Naive thymus-derived CD8-positive, alpha-beta T cell (primary cell): ENCODE data around the gene DOCK3. TPM values are rescaled to one million over a fixed set of nuclear protein-coding genes. Genes with fewer than 3 reads are reported as not detected.
"Not testable (repeated sequence)": the region's sequence is repeated elsewhere in the genome, so short reads cannot be mapped to it uniquely, and the experiment has no call there.

Experiments used
- ATAC-seq, 2 donors: fragments of 150-1000 bp; cut with Tn5 transposase in 1 of 2; sonication (Bioruptor Pico), chemical (Tn5 transposase) in 1 of 2; 1 replicate in 1 of 2; 2 replicates in 1 of 2; pipeline ENCODE4 v1.10.0; 2021; ENCODE audit warnings: mild to moderate bottlenecking in 2 of 2, moderate library complexity in 2 of 2
- POLR2A ChIA-PET: fragments of 350-600 bp; sonication (Branson Sonifier 250); formaldehyde crosslinking; loops from one replicate; lab custom pipeline; 2021; ENCODE audit warnings: antibody characterized with exemption; lab: Charles Lee
- DNase-seq, 10 donors: peaks; one replicate each; pipeline versions ENCODE4 v3.0.0 to v3.0.0-alpha.2; 2020 to 2022
- H3K27ac Mint-ChIP-seq, 10 donors: one replicate each; pipeline ENCODE4 v1.8.0; 2020 to 2022; ENCODE audit warnings: mild to moderate bottlenecking in 10 of 10, mixed read lengths in 10 of 10, moderate library complexity in 4 of 10, inconsistent platforms in 1 of 10
- H3K27me3 Mint-ChIP-seq, 5 donors: one replicate each; pipeline ENCODE4 v1.8.0; 2021 to 2022; ENCODE audit warnings: mixed read lengths in 5 of 5
- H3K36me3 Mint-ChIP-seq, 3 donors: one replicate each; pipeline ENCODE4 v1.8.0; 2020 to 2022; ENCODE audit warnings: mixed read lengths in 3 of 3, mild to moderate bottlenecking in 2 of 3, inconsistent platforms in 1 of 3
- H3K4me1 Mint-ChIP-seq, 4 donors: one replicate each; pipeline ENCODE4 v1.8.0; 2021 to 2022; ENCODE audit warnings: mixed read lengths in 4 of 4
- H3K4me3 Mint-ChIP-seq, 10 donors: one replicate each; pipeline ENCODE4 v1.8.0; 2020 to 2022; ENCODE audit warnings: mild to moderate bottlenecking in 10 of 10, mixed read lengths in 10 of 10, moderate library complexity in 6 of 10, inconsistent platforms in 1 of 10
- H3K9me3 Mint-ChIP-seq, 9 donors: one replicate each; pipeline ENCODE4 v1.8.0; 2020 to 2022; ENCODE audit warnings: mixed read lengths in 9 of 9, mild to moderate bottlenecking in 3 of 9, inconsistent platforms in 1 of 9, moderate library complexity in 1 of 9
- polyA plus RNA-seq, 3 donors: library from polyadenylated mRNA; unstranded; fragments of 300-500 nt; fragmentation: Illumina TruSeq; gene quantifications; one replicate each; pipeline ENCODE4 v1.2.3, GENCODE V29; 2021
- total RNA-seq, 8 experiments: library from RNA in 2 of 8; stranded (reverse) in 2 of 8; gene quantifications; one replicate each; pipeline ENCODE4 v1.2.3 and lab custom pipeline; 2021 to 2026

Gene DOCK3
- total and polyA plus RNA-seq, 5 experiments from 2014 or later, result 0.14 to 1.9 (median 0.63) TPM

DNA sequence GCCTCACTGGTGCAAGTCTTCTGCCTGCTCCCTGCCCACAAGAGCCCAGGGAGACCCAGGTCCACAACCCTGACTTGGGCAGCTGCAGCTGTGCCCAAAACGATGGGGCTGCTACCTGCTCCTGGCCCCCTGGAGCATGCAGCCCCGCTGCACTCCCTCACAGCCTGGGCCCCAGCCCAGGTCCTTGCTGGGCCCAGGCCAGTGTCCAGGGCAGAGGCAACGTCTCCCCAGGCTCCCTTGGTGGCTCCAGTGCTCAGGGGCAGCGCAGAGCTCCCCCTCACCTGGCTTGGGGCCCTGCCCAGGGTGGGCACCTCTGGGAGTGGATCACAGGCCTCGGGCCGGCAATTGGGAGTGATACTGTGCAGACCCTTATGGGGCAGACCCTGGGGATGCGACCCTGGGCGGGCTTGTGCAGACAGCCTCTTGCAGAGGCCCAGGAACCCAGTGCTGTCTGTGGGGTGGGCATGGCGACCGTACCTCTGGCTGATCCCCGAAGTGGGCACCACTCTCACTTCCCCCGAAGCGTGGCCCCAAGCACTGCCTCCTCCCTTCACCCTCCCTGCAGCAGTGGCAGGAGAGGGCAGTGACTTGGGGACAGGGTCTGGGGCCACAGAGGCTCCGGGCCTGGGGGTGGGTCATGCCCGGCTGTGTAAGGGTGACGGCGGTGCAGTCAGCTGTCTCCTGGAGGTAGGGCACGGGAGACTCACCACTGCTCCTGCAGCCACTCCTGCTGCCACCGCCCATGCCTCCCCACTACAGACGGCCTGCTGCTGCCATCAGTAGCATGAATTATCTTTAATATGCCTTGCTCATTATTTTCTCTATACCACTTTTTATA lies 255.9 kb downstream of the DOCK3 start:
- peak overlapping the region in 1 of 10 donors; percentile 6 for H3K27ac Mint-ChIP-seq
- POLR2A ChIA-PET, result no interaction called here
- H3K4me3 Mint-ChIP-seq, result no peak overlapping the region
- ATAC-seq, result no peak
- H3K27me3 Mint-ChIP-seq, result peaks cover 0 to 16% (median 11%) of the 10 kb centered on the region in 5 donors
- H3K36me3 Mint-ChIP-seq, result peaks cover 5 to 24% (median 17%) of the 10 kb centered on the region in 3 donors
- peaks cover 0 to 23% (median 5%) of the 10 kb centered on the region in 9 donors for H3K9me3 Mint-ChIP-seq
- no peak for DNase-seq
- H3K4me1 Mint-ChIP-seq, result peaks cover 9 to 18% (median 10%) of the 10 kb centered on the region in 4 donors

DNA sequence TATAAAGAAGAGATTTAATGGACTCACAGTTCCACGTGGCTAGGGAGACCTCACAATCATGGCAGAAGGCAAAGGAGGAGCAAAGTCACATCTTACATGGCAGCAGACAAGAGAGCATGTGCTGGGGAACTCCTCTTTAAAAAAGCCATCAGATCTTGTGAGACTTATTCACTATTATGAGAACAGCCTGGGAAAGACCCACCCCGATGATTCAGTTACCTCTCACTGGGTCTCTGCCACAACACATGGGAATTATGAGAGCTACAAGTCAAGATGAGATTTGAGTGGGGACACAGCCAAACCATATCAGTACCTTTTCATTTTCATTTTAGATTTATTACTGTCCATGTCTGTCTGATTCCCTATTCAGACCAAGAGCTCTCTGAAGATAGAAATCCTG lies 258.2 kb downstream of the DOCK3 start:
- DNase-seq, H3K4me3 Mint-ChIP-seq, ATAC-seq, H3K27ac Mint-ChIP-seq, POLR2A ChIA-PET, H3K4me1 Mint-ChIP-seq: not testable (repeated sequence)
- H3K27me3 Mint-ChIP-seq, result peaks cover 0 to 29% (median 13%) of the 10 kb centered on the region in 5 donors
- H3K36me3 Mint-ChIP-seq, result peaks cover 8 to 31% (median 27%) of the 10 kb centered on the region in 3 donors
- peaks cover 0 to 27% (median 10%) of the 10 kb centered on the region in 9 donors for H3K9me3 Mint-ChIP-seq

DNA sequence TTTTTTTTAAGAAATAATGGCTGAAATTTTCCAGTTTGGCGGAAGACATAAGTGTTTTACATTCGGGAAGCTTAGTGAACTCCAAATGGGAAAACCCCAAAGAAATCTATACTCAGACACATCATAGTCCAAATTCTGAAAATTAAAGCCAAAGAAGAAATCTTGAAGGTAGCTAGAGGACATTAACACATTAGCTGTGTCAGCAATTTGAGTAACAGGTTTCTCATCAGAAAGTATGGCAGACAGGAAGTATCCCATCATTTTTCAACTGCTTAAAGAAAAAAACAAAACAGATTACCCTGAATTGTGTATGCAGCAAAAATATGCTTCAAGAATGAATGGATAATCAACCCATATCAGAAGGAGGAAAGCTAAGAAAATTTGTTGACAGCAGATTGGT lies 261.7 kb downstream of the DOCK3 start:
- Mint-ChIP-seq H3K27ac (no peak overlapping the region), H3K27me3 (peaks cover 0 to 29% (median 9%) of the 10 kb centered on the region in 5 donors), H3K36me3 (peaks cover 8 to 31% (median 27%) of the 10 kb centered on the region in 3 donors), H3K4me3 (no peak overlapping the region), H3K9me3 (peaks cover 0 to 27% (median 10%) of the 10 kb centered on the region in 9 donors), H3K4me1 (no peaks in the 10 kb centered on the region)
- POLR2A ChIA-PET, result interaction anchor here (0.7 kb wide), 1 partner anchor 76 kb away, joined by 6 read pairs; no protein-coding TSS in a partner anchor
- no peak for DNase-seq
- no peak for ATAC-seq

DNA sequence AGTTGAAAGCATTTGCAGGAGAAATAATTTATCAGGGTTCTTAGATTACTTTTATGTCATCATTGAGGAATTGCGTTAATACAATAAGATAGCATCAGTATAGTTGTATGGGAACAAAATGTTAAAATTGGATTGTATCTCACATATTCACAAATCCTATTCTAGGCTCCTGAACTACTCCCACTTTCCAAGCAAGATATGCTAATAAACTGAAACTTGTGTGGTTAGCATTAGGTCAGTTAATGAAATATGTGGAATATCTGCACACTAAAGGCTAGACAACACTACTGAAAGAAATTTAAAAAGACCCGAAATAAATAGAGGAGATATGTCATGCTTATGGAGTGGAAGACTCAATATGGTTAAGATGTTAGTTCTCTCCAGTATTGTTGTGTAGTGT lies 272.7 kb downstream of the DOCK3 start:
- peaks cover 0 to 3% (median 2%) of the 10 kb centered on the region in 3 donors for H3K36me3 Mint-ChIP-seq
- DNase-seq (no peak), ATAC-seq (no peak)
- H3K4me3 Mint-ChIP-seq, result no peak overlapping the region
- POLR2A ChIA-PET, result interaction anchor here (0.6 kb wide), 1 partner anchor 442 kb away, joined by 3 read pairs; no protein-coding TSS in a partner anchor
- H3K27ac Mint-ChIP-seq, result no peak overlapping the region
- peaks cover 0 to 3% (median 0%) of the 10 kb centered on the region in 5 donors for H3K27me3 Mint-ChIP-seq
- H3K4me1 Mint-ChIP-seq, result peaks cover 4 to 14% (median 13%) of the 10 kb centered on the region in 4 donors
- no peaks in the 10 kb centered on the region for H3K9me3 Mint-ChIP-seq

DNA sequence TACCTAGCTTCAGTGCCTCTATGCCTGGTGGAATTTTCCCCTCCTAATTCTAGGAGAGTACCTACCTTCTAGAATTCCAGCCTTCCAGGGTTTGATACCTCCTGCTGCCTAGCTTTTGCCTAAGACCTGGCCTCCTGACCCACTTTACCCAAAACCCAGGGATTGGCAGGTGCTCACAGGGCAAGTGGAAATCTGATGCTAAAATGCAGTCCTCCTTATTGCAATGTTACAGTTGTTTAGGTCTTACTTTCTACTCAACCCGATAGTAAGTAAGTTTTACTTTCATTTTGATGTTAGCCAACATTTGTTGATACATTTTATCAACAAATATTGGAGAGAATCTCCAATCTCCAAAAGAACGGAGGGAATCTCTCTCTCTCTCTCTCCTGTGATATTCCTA lies 275.9 kb downstream of the DOCK3 start:
- H3K4me3 Mint-ChIP-seq, result peak overlapping the region; percentile 33 to 75 (median 64)
- H3K27me3 Mint-ChIP-seq, result peaks cover 0 to 3% (median 0%) of the 10 kb centered on the region in 5 donors
- peaks cover 4 to 14% (median 13%) of the 10 kb centered on the region in 4 donors for H3K4me1 Mint-ChIP-seq
- peak overlapping the region in 4 of 10 donors; percentile 8 to 52 (median 34) for H3K27ac Mint-ChIP-seq
- no peak for ATAC-seq
- no peaks in the 10 kb centered on the region for H3K9me3 Mint-ChIP-seq
- no peak for DNase-seq
- H3K36me3 Mint-ChIP-seq, result peaks cover 0 to 3% (median 2%) of the 10 kb centered on the region in 3 donors
- POLR2A ChIA-PET, result no interaction called here

DNA sequence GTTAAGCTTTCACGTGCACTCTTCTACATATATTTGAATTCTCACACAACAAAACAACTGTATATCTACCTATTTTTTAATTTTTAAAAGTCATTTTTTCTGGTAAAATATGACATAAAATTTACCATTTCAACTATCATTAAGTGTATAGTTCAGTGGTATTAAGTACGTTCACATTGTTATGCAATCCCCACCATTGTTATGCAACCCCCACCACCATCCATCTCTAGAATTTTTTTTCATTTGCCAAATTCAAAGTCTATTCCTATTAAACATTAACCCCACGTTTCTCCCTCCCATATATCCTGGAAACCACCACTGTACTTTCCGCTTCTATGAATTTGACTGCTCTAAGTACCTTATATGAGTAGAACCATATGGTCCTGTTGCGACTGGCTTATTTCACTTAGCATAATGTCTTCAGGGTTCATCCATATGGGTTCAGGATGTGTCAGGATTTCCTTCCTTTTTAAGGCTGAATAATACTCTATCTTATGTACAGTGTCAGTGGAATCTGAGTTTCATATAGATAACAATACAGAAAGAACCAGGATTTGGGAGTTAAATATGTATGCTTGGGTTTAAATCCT lies 279.2 kb downstream of the DOCK3 start:
- POLR2A ChIA-PET, result interaction anchor here (0.6 kb wide), 1 partner anchor 13 kb away, joined by 5 read pairs; no protein-coding TSS in a partner anchor
- no peak overlapping the region for H3K27ac Mint-ChIP-seq

DNA sequence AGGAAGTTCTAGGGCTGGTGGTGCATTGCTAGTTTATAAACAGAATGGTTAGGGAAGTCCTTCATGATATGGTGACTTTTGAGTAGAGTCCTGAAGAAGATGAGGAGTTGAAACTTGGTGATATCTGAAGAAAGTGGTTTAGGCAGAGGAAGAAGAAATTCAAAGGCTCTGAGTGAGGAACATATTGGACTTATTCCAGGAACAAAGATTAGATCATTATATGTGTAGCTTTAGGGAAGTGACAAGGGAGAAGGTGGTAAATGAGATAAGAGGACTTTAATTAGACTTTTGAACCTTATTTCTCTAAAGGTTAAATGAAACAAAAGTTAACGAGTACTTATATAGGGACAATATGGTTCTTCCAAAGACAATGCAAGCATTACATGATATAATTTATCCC lies 286.7 kb downstream of the DOCK3 start:
- Mint-ChIP-seq H3K36me3 (peaks cover 0 to 3% (median 0%) of the 10 kb centered on the region in 3 donors), H3K4me1 (peaks cover 0 to 2% (median 0%) of the 10 kb centered on the region in 4 donors), H3K27ac (no peak overlapping the region), H3K9me3 (no peaks in the 10 kb centered on the region), H3K27me3 (peaks cover 1 to 23% (median 8%) of the 10 kb centered on the region in 5 donors), H3K4me3 (no peak overlapping the region)
- ATAC-seq, result no peak
- DNase-seq, result no peak
- POLR2A ChIA-PET, result no interaction called here

More for the DNA sequence above, 279.2 kb downstream of the DOCK3 start:
- H3K27me3 Mint-ChIP-seq, result peaks cover 0 to 3% (median 0%) of the 10 kb centered on the region in 5 donors
- H3K4me3 Mint-ChIP-seq, result no peak overlapping the region
- H3K4me1 Mint-ChIP-seq, result peaks cover 4 to 14% (median 13%) of the 10 kb centered on the region in 4 donors
- no peaks in the 10 kb centered on the region for H3K9me3 Mint-ChIP-seq
- peaks cover 0 to 2% (median 0%) of the 10 kb centered on the region in 3 donors for H3K36me3 Mint-ChIP-seq
- no peak for ATAC-seq
- DNase-seq, result no peak

DNA sequence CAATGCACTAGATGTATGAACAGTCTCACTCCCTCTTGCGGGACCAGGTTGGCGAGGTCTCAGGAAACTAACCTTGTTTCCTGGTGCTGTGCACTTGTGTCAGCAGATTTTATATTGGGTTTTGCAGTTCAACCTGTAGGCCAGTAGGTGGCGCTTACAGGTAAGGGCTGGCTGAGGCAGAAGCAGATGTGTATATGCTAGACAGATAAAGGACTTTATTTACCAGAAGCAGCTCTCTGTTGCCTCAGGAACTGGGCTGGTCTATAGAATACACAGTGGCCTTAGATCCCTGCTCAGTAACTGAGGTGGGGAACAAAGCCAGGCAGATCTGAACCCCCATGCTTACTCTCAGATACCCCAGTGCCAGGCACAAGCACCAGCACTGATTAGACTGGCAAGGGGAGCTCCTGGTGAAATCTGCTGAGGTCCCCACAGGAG lies 296.8 kb downstream of the DOCK3 start:
- Mint-ChIP-seq H3K27me3 (no peaks in the 10 kb centered on the region), H3K36me3 (peaks cover 0 to 1% (median 0%) of the 10 kb centered on the region in 3 donors), H3K27ac (peak overlapping the region in 7 of 10 donors; percentile 43 to 85 (median 77)), H3K9me3 (peaks cover 0 to 7% (median 0%) of the 10 kb centered on the region in 9 donors), H3K4me3 (no peak overlapping the region), H3K4me1 (peaks cover 7 to 20% (median 14%) of the 10 kb centered on the region in 4 donors)
- ATAC-seq, result peak; percentile 89 to 94
- DNase-seq, result peak in 9 of 10 donors; percentile 35 to 81 (median 64)
- POLR2A ChIA-PET, result interaction anchor here (0.6 to 2.1 kb wide), 6 partner anchors 54 to 414 kb away, joined by 3 to 9 read pairs (median 4); partner anchors contain the start of gene MANF

DNA sequence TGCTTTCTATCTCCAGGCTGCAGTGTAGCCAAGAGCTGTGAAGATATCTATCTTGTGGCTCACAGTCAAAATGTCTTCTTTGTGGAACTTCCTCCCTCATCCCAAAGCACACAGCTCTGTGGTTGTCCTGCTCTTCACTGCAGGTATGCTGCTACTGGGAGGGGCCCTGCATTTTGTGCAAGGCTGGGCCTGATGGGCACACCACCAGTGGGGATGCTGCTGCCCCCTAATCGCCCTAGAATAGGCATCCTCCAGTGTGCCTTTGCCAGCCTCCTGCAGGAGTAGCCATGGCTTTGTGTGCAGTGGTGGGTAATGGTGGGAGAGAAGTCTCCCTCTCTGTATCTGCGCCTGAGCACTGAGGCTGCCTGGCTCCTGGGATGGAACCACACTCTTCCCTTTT lies 297.3 kb downstream of the DOCK3 start:
- peaks cover 0 to 1% (median 0%) of the 10 kb centered on the region in 3 donors for H3K36me3 Mint-ChIP-seq
- no peak overlapping the region for H3K4me3 Mint-ChIP-seq
- DNase-seq, result peak in 1 of 10 donors; percentile 2
- H3K4me1 Mint-ChIP-seq, result peaks cover 7 to 20% (median 14%) of the 10 kb centered on the region in 4 donors
- no peaks in the 10 kb centered on the region for H3K27me3 Mint-ChIP-seq
- H3K27ac Mint-ChIP-seq, result peak overlapping the region in 8 of 10 donors; percentile 43 to 85 (median 73)
- ATAC-seq, result peak; percentile 25 to 36
- POLR2A ChIA-PET, result interaction anchor here (0.6 to 2.1 kb wide), 5 partner anchors 53 to 414 kb away, joined by 3 to 9 read pairs (median 4); partner anchors contain the start of gene MANF
- peaks cover 0 to 7% (median 0%) of the 10 kb centered on the region in 9 donors for H3K9me3 Mint-ChIP-seq

DNA sequence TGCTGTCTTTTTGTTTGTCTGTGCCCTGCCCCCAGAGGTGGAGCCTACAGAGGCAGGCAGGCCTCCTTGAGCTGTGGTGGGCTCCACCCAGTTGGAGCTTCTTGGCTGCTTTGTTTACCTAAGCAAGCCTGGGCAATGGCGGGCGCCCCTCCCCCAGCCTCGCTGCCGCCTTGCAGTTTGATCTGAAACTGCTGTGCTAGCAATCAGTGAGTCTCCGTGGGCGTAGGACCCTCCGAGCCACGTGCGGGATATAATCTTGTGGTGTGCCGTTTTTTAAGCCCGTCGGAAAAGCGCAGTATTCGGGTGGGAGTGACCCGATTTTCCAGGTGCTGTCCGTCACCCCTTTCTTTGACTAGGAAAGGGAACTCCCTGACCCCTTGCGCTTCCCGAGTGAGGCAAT lies 303.9 kb downstream of the DOCK3 start:
- H3K4me1 Mint-ChIP-seq, POLR2A ChIA-PET, ATAC-seq, DNase-seq, H3K27ac Mint-ChIP-seq, H3K4me3 Mint-ChIP-seq, H3K27me3 Mint-ChIP-seq, H3K36me3 Mint-ChIP-seq, H3K9me3 Mint-ChIP-seq: not testable (repeated sequence)

DNA sequence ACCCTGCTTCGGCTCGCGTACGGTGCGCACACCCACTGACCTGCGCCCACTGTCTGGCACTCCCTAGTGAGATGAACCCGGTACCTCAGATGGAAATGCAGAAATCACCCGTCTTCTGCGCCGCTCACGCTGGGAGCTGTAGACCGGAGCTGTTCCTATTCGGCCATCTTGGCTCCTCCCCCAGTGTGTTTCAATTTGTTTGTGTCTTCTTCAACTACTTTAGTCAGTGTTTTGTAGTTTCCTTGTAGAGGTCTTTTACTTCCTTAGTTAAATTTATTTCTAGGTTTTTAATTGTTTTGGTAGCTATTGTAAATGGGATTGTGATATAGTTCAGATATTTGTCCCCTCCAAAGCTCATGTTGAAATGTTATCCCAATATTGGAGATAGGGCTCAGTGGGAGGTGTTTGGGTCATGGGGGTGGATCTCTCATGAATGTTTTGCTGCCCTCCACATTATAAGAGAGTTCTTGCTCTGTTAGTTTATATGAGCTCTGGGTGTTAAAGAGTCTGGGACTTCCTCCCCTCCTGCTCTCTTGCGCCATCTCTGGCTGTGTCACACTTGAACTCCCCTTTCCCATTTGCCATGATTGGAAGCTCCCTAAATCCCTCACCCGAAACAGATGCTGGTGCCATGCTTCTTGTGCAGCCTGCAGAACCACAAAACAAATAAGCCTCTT lies 304.4 kb downstream of the DOCK3 start:
- Mint-ChIP-seq H3K36me3 (peaks cover 0 to 4% (median 2%) of the 10 kb centered on the region in 3 donors), H3K27ac (peak overlapping the region in 1 of 10 donors; percentile 28), H3K4me3 (no peak overlapping the region), H3K4me1 (peaks cover 0 to 2% (median 0%) of the 10 kb centered on the region in 4 donors), H3K27me3 (peaks cover 0 to 3% (median 0%) of the 10 kb centered on the region in 5 donors), H3K9me3 (peaks cover 0 to 9% (median 2%) of the 10 kb centered on the region in 9 donors)
- ATAC-seq, result no peak
- POLR2A ChIA-PET, result no interaction called here
- no peak for DNase-seq
